UCSD-AML1 (cell line): ENCODE results near the gene ALDH1L1.

Experiments
- DNase-seq: peaks from one replicate; lab custom pipeline; 2025; ENCODE audit not compliant: unreplicated experiment; lab: John Stamatoyannopoulos, UW

The ALDH1L1 gene

GRCh38 chr3:126134219-126134975 is 46.0 kb downstream of the ALDH1L1 start:
- DNase-seq, result peak; percentile 43

GRCh38 chr3:126133606-126134005 is 46.8 kb downstream of the ALDH1L1 start:
- DNase-seq, result no peak

- DNase-seq, result no peak
Observed at GRCh38 chr3:126132751-126133511, 47.5 kb downstream of the ALDH1L1 start.

- no peak for DNase-seq
Observed at GRCh38 chr3:126131881-126132750, 48.3 kb downstream of the ALDH1L1 start.

- DNase-seq, result no peak
Observed at GRCh38 chr3:126130981-126131745, 49.2 kb downstream of the ALDH1L1 start.

- peak; percentile 67 for DNase-seq
Observed at GRCh38 chr3:126130081-126130855, 50.1 kb downstream of the ALDH1L1 start.

- peak; percentile 37 for DNase-seq
Observed at GRCh38 chr3:126129398-126129891, 50.9 kb downstream of the ALDH1L1 start.

GRCh38 chr3:126128504-126129397 is 51.6 kb downstream of the ALDH1L1 start:
- DNase-seq, result no peak

- DNase-seq, result no peak
Observed at GRCh38 chr3:126127904-126128303, 52.5 kb downstream of the ALDH1L1 start.

- DNase-seq, result no peak
Observed at GRCh38 chr3:126127452-126127851, 52.9 kb downstream of the ALDH1L1 start.

GRCh38 chr3:126126811-126127431 is 53.5 kb downstream of the ALDH1L1 start:
- no peak for DNase-seq

GRCh38 chr3:126126286-126126685 is 54.1 kb downstream of the ALDH1L1 start:
- DNase-seq, result no peak

GRCh38 chr3:126125781-126126251 is 54.6 kb downstream of the ALDH1L1 start:
- no peak for DNase-seq

- no peak for DNase-seq
Observed at GRCh38 chr3:126125341-126125740, 55.0 kb downstream of the ALDH1L1 start.

- DNase-seq, result no peak
Observed at GRCh38 chr3:126124896-126125295, 55.5 kb downstream of the ALDH1L1 start.

- no peak for DNase-seq
Observed at GRCh38 chr3:126124148-126124868, 56.1 kb downstream of the ALDH1L1 start.

GRCh38 chr3:126121632-126122031 is 58.8 kb downstream of the ALDH1L1 start:
- no peak for DNase-seq
